Muscle of leg (tissue), 11 donors: ENCODE results near the gene SLC12A2. TPM values are rescaled to one million over a fixed set of nuclear protein-coding genes. Genes with fewer than 3 reads are reported as not detected.
A peak's percentile ranks its signal among the peaks of the same experiment; 100 is the strongest.

Experiments
- DNase-seq: peaks from one replicate; pipeline ENCODE4 v3.0.0; 2013
- H3K27ac ChIP-seq: one replicate; pipeline ENCODE4 v1.5.1; 2013; ENCODE audit warnings: mild to moderate bottlenecking, low read length, control low read depth
- H3K27me3 ChIP-seq: one replicate; pipeline ENCODE4 v1.6.1; 2013; ENCODE audit warnings: low read length; ENCODE audit not compliant: control insufficient read depth, insufficient read depth
- H3K36me3 ChIP-seq: one replicate; pipeline ENCODE4 v1.6.1; 2013; ENCODE audit warnings: low read length; ENCODE audit not compliant: control insufficient read depth, insufficient read depth
- H3K4me1 ChIP-seq: one replicate; pipeline ENCODE4 v1.6.1; 2013; ENCODE audit warnings: low read length; ENCODE audit not compliant: control insufficient read depth, insufficient read depth
- H3K4me3 ChIP-seq: one replicate; pipeline ENCODE4 v1.5.1; 2013; ENCODE audit warnings: low read length, control low read depth
- H3K9me3 ChIP-seq: replicated peaks from 2 replicates; pipeline ENCODE4 v1.6.1; 2013; ENCODE audit warnings: low read depth, low read length; ENCODE audit not compliant: control insufficient read depth
- WGBS: methylation state at CpG from one replicate; pipeline ENCODE4 v1.1.5; 2013; ENCODE audit warnings: missing lambda C conversion rate; ENCODE audit not compliant: insufficient coverage; 5-methylcytosine and 5-hydroxymethylcytosine counted together
- polyA plus RNA-seq, 8 donors: library from polyadenylated mRNA; unstranded; fragments of 120-200 nt; gene quantifications; one replicate each; pipeline versions ENCODE4 v1.2.1 to v1.2.3, GENCODE V29; 2013; ENCODE audit warnings: inconsistent platforms in 1 of 8, low replicate concordance in 1 of 8; ENCODE audit not compliant: insufficient read length in 8 of 8, insufficient read depth in 1 of 8
- total RNA-seq: library from RNA; stranded (reverse); fragments of 120-200 nt; gene quantifications from one replicate; pipeline ENCODE4 v1.2.4, GENCODE V29; 2013

Gene SLC12A2
- total and polyA plus RNA-seq, 9 donors, result 13.7 to 29.1 (median 21.7) TPM

DNA sequence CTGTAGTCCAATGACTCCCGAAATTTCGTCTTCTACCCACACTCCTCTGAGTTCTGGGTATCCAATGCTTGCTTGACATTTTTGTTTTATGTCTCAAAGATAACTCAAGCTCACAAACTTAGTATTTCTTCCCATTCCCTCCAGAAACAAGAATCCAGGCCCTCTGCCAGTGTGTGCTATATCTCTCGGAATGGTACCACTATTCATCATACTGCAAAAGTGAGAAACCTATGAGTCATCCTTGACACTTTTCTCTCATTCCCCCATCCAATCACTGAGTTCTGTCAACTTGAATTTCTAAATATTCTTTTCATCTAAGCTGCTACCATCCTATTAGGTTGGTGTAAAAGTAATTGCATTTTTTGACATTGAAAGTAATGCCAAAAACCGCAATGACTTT lies 9.8 kb downstream of the SLC12A2 start:
- DNase-seq, result no peak
- Histone ChIP-seq H3K9me3 (peaks cover 9% of the 10 kb centered on the region), H3K27ac (no peak overlapping the region), H3K36me3 (no peaks in the 10 kb centered on the region), H3K4me3 (no peak overlapping the region), H3K4me1 (no peaks in the 10 kb centered on the region), H3K27me3 (no peaks in the 10 kb centered on the region)
- WGBS, result 94% methylated on average over 4 of the region's 4 CpGs

DNA sequence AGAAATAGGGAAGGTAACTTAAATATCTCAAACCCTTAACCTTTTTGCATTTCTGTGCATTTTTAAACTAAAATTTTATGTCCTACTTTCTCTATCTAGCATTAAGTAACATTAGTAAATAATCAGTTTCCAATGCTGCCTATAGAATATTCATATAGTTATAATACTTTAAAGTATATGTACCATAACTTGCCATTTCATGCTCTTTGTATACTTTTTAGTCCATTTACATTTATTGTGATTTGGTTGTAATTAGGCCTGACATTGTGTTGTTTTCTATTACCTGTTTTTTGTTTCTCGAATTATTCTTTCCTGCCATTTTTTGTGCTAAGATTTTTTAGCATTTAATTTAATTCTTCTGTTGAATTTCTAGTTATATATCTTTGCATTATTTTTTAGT lies 13.7 kb downstream of the SLC12A2 start:
- Histone ChIP-seq H3K27me3 (no peaks in the 10 kb centered on the region), H3K4me1 (no peaks in the 10 kb centered on the region), H3K36me3 (no peaks in the 10 kb centered on the region), H3K9me3 (peaks cover 9% of the 10 kb centered on the region), H3K4me3 (no peak overlapping the region), H3K27ac (no peak overlapping the region)
- WGBS, result no CpG with 5 or more reads among the region's 1 CpG
- no peak for DNase-seq

DNA sequence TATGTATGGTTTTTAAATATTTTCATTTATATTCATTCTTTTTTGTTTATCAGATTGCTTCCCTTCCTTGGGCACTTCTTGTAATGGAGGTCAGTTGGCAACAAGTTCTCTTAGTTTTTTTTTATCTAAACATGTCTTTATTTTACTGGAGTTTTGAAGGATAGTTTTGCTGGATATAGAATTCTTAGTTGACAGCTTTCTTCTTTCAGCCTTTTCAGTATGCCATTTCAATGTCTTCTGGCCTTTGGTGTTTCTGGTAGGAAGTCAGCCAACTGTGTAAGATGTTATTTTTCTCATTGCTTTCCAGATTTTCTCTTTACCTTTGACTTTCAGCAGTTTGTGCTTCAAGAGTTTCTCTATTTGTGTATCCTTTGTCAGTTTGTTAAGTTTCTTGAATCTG lies 14.2 kb downstream of the SLC12A2 start:
- no peak overlapping the region for H3K27ac ChIP-seq
- H3K4me3 ChIP-seq, result no peak overlapping the region
- no peaks in the 10 kb centered on the region for H3K36me3 ChIP-seq
- no peaks in the 10 kb centered on the region for H3K4me1 ChIP-seq
- DNase-seq, result no peak
- H3K27me3 ChIP-seq, result no peaks in the 10 kb centered on the region
- H3K9me3 ChIP-seq, result peaks cover 9% of the 10 kb centered on the region

DNA sequence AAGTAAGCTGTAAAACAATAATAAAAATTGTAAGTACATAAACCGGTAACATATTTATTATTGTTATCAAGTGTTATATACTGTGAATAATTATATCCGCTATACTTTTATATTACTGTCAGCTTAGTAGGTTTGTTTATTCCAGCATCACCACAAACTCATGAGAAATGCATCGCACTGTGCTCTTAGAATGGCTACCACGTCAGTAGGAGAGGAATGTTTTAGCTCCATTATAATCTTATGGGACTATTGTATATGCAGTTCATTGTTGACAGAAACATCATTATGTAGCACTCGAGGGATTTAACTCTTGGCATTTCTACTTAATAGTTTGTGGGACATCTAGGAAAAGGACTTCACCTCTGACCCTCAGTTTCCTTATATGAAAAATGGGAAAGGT lies 16.4 kb downstream of the SLC12A2 start:
- no peak for DNase-seq
- Histone ChIP-seq H3K36me3 (no peaks in the 10 kb centered on the region), H3K9me3 (peaks cover 9% of the 10 kb centered on the region), H3K4me1 (no peaks in the 10 kb centered on the region), H3K27me3 (no peaks in the 10 kb centered on the region), H3K27ac (no peak overlapping the region), H3K4me3 (no peak overlapping the region)
- WGBS, result no CpG with 5 or more reads among the region's 5 CpGs

DNA sequence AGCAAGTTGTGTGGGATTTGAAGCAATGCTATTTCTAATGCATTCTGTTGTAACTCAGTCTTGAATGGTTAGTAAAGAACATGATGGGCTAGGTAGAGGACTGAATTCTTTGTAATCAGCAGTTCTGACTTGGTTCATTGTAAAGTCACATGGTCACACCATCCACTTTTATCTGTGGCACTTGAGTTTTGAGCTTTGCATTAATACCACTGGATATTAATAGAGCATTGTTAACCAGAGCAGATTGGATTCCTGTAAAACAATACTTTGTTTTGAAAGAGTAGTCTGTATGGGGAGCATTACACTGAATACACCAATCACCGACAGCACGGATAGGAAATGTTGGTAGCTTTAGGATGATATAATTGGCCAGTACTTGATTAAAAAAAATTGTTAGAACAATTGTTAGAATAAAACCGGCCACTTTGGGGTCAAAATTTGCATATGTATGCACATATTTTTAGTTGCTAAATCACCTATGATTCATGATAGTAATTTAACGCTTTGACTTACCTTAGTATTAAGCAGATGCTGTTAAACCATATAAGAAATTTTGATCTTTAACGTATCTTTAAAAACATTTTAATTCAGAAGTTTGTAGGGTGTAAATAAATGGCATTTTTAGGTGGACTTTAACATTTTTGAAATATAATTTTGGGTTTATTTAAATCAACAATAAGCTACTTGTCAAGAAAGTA lies 17.4 kb downstream of the SLC12A2 start:
- H3K4me3 ChIP-seq, result no peak overlapping the region
- peaks cover 5% of the 10 kb centered on the region for H3K9me3 ChIP-seq
- H3K36me3 ChIP-seq, result no peaks in the 10 kb centered on the region
- H3K27ac ChIP-seq, result no peak overlapping the region
- no CpG with 5 or more reads among the region's 5 CpGs for WGBS
- DNase-seq, result no peak
- no peaks in the 10 kb centered on the region for H3K4me1 ChIP-seq
- no peaks in the 10 kb centered on the region for H3K27me3 ChIP-seq

DNA sequence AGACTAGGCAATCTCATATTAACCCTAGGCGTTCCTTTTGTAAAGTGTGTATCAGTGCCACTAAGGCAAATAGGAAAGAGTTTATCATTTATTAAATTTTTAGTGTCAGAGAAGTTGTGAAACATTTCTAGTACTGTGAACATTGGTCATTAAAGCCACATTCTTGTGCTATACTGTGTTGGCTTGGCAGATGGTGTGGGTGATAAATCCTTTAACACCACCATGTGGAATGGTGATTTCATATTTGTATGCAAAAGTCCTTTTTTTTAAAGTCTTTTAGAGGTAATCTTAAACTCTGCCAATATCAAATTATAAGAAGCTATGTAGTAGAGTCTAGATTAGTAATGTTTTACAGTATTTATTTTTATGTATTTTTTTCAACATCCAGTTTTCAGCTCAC lies 18.1 kb downstream of the SLC12A2 start:
- H3K4me1 ChIP-seq, result no peaks in the 10 kb centered on the region
- H3K9me3 ChIP-seq, result peaks cover 4% of the 10 kb centered on the region
- H3K27me3 ChIP-seq, result no peaks in the 10 kb centered on the region
- H3K27ac ChIP-seq, result no peak overlapping the region
- H3K4me3 ChIP-seq, result no peak overlapping the region
- DNase-seq, result peak; percentile 28
- WGBS, result no CpG with 5 or more reads among the region's 1 CpG
- no peaks in the 10 kb centered on the region for H3K36me3 ChIP-seq

DNA sequence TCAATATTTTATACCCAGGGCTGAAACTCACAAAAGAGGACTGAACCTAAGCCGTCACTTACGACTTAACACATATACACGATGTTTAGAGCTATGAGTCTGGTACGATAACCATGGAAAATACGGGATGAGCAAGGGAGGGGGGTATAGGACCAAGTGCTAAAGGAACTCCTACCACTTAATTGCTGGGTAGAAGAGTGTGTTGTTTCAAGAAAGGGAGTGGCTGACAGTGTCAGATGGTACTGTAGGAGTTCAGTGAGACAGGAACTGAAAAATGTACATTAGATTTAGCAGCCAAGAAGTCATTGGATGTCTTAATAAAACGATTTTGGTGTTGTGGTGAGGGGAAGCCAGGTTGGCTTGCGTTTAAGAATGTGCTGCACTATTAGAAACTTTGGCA lies 21.6 kb downstream of the SLC12A2 start:
- no peak overlapping the region for H3K27ac ChIP-seq
- WGBS, result 76% methylated on average over 3 of the region's 7 CpGs

DNA sequence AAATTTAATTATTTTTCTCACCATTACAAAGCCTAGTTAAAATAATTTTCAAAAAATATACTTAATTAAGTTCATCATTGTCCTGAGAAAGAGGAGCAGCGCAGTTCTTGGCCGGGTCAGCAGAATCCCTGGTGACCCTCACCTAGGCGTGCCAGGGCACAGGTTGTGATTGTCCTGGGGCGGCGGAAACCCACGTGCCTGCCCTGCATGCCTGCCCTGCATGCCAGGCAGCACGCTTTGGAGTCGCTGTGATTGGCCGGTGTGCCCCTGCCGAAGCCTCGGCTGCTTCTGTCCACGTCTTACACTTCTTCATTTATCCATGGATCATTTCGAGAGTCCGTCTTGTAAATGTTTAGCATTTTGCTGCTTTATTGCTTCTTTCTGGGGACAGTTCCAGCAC lies 25.6 kb downstream of the SLC12A2 start:
- H3K27ac ChIP-seq, result no peak overlapping the region
- H3K27me3 ChIP-seq, result no peaks in the 10 kb centered on the region
- DNase-seq, result no peak
- WGBS, result 92% methylated on average over 12 of the region's 14 CpGs
- H3K4me1 ChIP-seq, result no peaks in the 10 kb centered on the region
- no peaks in the 10 kb centered on the region for H3K36me3 ChIP-seq
- no peak overlapping the region for H3K4me3 ChIP-seq
- no peaks in the 10 kb centered on the region for H3K9me3 ChIP-seq

More for the DNA sequence above, 21.6 kb downstream of the SLC12A2 start:
- Histone ChIP-seq H3K4me3 (no peak overlapping the region), H3K36me3 (no peaks in the 10 kb centered on the region), H3K27me3 (no peaks in the 10 kb centered on the region), H3K4me1 (no peaks in the 10 kb centered on the region), H3K9me3 (no peaks in the 10 kb centered on the region)
- DNase-seq, result no peak

DNA sequence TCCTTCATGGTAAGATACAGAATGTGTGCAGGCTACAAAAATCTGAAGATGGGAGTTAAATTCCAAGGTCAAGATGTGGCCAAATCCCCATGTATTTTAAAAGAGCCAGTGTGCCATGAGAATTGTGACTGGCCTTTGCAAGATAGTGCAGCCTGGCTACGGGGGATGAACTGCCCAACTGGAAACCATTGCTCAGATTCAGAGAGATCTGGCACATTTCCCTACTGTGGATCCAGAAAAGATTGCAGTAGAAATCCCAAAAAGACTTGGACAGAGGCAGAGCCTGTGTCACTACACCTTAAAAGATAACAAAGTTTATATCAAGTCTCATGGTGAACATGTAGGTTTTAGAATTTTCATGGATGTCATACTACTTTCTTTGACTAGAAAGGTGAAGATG lies 26.2 kb downstream of the SLC12A2 start:
- WGBS, result 100% methylated on average over 1 of the region's 1 CpG
- H3K4me1 ChIP-seq, result no peaks in the 10 kb centered on the region
- H3K36me3 ChIP-seq, result peaks cover 1% of the 10 kb centered on the region
- no peak overlapping the region for H3K4me3 ChIP-seq
- no peak overlapping the region for H3K27ac ChIP-seq
- no peaks in the 10 kb centered on the region for H3K27me3 ChIP-seq
- no peak for DNase-seq
- no peaks in the 10 kb centered on the region for H3K9me3 ChIP-seq

DNA sequence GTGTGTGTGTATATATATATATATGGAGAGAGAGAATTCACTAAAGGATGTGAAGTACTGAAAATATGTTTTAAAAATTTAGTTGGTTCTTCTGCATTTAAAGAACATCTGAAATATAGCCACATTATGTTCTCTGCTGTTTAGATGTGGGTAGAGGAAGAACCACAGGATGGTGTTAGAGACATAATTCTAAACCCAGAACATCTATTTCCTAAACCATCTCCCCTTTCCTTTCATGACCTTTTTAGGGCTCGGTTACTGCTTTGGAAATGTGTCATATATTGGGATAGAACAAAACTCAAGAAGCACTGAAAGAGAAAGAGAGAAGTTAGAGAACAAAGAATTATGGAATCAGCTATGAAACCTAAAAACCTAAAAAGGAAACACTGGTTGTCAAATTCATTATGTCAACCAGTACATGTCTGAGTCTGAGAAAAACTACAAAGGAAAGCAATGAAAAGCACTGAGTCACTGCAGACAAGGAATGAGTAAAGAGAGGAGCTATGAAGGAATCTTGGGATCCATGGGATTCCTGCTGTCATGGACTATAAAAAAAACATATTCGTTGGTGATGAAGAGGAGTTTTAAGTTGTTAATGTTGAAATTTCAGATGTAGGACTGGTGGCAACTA lies 28.4 kb downstream of the SLC12A2 start:
- Histone ChIP-seq H3K27me3 (no peaks in the 10 kb centered on the region), H3K27ac (no peak overlapping the region), H3K36me3 (peaks cover 15% of the 10 kb centered on the region), H3K4me3 (no peak overlapping the region), H3K9me3 (no peaks in the 10 kb centered on the region), H3K4me1 (no peaks in the 10 kb centered on the region)
- DNase-seq, result no peak
- 83% methylated on average over 1 of the region's 2 CpGs for WGBS
